ENCODE data around the gene SNAI1.

The SNAI1 gene

DNA sequence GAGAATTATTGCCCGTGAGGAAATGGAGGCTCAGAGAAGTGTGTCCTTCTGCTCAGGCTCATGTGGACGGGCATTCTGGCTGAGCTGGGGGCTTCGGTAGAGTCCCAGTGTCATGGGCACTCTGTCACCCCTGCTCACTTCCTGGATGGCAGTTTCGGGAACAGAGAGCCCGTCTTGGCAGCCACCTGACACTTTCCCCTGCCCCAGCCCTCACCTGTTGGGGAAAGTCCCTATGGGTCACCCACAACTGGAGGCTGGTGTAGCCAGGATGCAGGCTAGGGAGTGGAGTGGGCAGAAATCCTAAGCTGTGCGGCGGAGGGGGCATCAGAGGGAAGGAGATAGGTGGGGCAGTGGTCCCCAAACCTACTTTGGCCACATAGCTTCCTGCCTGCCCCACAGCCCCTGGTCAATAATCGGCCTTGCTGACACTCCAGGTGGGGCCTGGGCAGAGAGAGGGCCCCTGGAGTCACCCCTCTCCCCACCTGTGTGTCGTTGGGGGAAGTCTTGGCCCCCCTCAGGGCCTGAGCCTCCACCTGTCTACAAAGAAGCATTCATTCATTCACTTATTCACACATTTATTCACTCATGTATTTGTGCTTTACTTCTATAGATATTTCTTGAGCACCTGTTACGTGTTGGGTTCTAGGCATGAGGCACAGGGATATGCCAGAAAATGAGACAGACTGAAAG, 40.5 kb downstream of the SNAI1 start:
- Histone ChIP-seq H3K36me3 (ENCODE audit: control insufficient read depth, insufficient read depth, low read length) (no peaks in the 10 kb centered on the region), H3K4me3 (ENCODE audit: low read length) (no peak overlapping the region), H3K4me1 (ENCODE audit: control insufficient read depth, insufficient read depth, low read length) (peaks cover 4% of the 10 kb centered on the region), H3K9ac (ENCODE audit: low read length) (no peak overlapping the region), H3K27me3 (ENCODE audit: control insufficient read depth, insufficient read depth, low read length) (no peaks in the 10 kb centered on the region), H3K27ac (ENCODE audit: low read depth, low read length) (no peak overlapping the region)

DNA sequence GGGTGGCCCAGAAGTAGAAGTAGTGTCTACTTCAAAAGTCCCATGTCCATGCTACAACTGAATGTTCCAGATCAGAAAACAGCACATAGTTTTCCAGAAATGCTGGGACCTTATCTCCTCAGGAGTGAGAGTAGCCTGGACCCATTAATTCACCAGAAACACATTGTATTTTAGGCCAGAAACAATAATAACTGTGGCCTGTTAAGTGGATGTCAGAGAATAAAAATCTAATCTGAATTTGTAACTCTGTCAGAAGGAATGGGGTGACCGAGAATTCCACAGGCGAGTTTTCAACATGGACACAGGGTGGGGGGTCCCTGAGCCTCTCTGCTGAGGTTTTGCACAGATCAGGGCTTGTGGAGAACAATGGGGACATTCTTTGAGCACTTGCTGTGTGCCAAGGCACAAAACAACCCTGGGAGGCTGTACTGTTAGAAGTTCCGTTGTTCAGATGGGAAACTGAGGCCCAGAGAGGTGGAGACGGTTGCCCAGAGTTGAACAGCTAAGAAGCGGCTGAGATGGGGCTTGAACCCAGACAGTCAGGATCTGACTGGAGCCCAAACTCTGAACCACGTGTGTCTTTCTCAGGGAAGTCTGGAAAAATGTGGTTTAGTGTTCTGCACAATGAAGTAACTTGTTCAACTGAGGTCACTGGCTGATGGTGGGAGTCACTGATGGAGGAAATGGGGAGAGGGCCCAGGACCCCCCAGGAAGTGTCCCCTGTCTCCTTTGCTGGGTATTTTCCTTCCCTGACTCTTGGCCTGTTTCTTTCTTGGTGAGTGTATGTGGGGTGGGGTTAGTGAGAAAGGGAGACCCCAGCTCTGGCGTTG, 44.2 kb downstream of the SNAI1 start:
- Histone ChIP-seq H3K9ac (ENCODE audit: low read length) (no peak overlapping the region), H3K36me3 (ENCODE audit: control insufficient read depth, insufficient read depth, low read length) (no peaks in the 10 kb centered on the region), H3K27ac (ENCODE audit: low read depth, low read length) (peak overlapping the region; percentile 19), H3K4me1 (ENCODE audit: control insufficient read depth, insufficient read depth, low read length) (peaks cover 6% of the 10 kb centered on the region), H3K27me3 (ENCODE audit: control insufficient read depth, insufficient read depth, low read length) (no peaks in the 10 kb centered on the region), H3K4me3 (ENCODE audit: low read length) (no peak overlapping the region)

DNA sequence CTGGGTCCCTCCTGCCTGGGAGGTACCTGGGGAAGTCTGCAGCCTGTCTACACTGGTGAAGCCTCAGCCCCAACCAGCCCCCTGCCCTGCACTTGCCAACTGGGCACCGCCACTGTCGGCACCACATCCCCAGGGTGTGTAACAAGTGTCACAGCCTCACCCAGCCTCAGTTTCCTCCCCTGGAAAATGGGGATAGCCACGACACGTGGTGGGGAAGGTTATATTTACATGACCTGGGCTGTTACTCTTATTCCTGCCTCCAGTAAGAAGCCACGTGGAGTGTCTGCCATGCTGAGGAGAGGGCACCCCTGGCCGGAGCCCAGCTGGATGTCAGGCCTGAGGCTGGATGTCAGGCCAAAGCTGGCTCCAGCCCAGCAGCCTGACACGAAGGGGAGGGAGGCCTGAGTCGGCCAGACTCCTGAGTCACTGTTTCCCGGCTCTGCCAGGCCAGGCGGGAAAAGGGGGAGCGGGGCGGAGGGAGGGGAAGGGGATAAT, 44.9 kb downstream of the SNAI1 start:
- H3K4me1 ChIP-seq (ENCODE audit: control insufficient read depth, insufficient read depth, low read length), result peaks cover 6% of the 10 kb centered on the region
- no peaks in the 10 kb centered on the region for H3K36me3 ChIP-seq (ENCODE audit: control insufficient read depth, insufficient read depth, low read length)
- H3K27ac ChIP-seq (ENCODE audit: low read depth, low read length), result peak overlapping the region; percentile 19
- H3K9ac ChIP-seq (ENCODE audit: low read length), result no peak overlapping the region
- no peaks in the 10 kb centered on the region for H3K27me3 ChIP-seq (ENCODE audit: control insufficient read depth, insufficient read depth, low read length)
- H3K4me3 ChIP-seq (ENCODE audit: low read length), result no peak overlapping the region

DNA sequence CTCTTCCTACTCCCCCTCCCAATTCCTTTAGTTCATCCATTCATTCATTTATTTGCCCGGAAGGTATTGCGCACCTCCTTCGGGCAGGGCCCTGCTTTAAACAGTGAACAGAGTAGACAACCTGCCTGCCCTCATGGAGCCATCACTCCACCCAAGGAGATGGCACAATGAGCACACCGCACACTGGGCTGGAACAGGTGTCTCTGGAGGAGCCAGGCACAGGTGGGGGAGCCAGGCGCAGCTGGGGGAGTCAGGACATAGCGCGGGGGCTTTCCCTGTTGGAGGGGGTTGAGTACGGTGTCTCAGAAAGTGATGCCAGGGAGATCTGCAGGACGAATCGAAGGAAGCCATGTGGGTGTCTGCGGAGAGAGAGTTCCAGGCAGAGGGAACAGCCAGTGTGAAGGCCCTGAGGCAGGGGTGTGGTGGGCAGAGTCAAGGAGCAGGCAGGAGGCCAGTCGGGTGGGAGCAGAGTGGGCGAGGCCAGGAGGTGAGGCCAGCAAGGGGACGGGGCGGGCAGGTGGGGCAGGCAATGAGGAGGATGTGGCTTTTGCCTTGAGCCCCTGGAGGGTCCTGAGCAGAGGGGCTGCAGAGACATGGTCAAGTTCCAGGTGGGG, 46.4 kb downstream of the SNAI1 start:
- Histone ChIP-seq H3K9ac (ENCODE audit: low read length) (no peak overlapping the region), H3K4me1 (ENCODE audit: control insufficient read depth, insufficient read depth, low read length) (peaks cover 6% of the 10 kb centered on the region), H3K4me3 (ENCODE audit: low read length) (no peak overlapping the region), H3K27ac (ENCODE audit: low read depth, low read length) (no peak overlapping the region), H3K36me3 (ENCODE audit: control insufficient read depth, insufficient read depth, low read length) (no peaks in the 10 kb centered on the region), H3K27me3 (ENCODE audit: control insufficient read depth, insufficient read depth, low read length) (no peaks in the 10 kb centered on the region)

DNA sequence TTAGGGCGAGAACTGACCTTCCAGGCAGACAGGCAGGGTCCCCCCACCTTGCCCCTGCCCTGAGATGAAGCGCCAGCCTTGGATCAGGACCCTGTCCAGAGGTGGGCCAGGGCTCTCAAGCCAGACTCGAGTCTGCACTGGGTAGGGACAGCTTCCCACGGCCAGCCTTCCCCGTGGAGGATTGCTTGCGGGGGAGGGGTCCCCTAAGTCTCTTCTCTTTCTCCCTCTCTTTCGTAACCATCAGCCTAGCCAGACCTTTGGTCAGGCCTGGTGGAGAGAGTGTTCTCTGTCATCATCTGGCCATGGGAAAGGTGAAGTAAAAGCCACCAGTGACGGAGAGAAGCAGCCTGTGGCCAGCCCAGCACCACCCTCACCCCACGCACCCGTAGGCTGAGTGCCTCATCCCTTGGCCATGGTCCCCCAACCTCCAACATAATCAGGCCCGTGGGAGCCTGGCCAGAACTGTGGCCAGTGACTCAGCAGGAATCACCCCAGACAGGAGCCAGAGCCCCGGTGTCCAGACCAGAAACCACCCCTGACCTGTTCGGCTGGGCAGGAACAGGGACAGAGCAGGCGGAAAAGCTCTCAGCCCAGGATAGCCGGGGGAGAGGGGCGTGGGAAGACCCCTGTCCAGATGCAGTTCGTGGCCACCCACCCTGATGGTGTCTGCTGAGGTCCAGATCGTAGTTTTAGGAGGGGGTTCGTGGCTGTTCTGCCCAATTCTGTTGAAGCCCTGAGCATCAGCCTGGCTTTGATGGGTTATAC, 47.1 kb downstream of the SNAI1 start:
- Histone ChIP-seq H3K27ac (ENCODE audit: low read depth, low read length) (no peak overlapping the region), H3K27me3 (ENCODE audit: control insufficient read depth, insufficient read depth, low read length) (no peaks in the 10 kb centered on the region), H3K4me1 (ENCODE audit: control insufficient read depth, insufficient read depth, low read length) (peaks cover 10% of the 10 kb centered on the region), H3K4me3 (ENCODE audit: low read length) (no peak overlapping the region), H3K9ac (ENCODE audit: low read length) (no peak overlapping the region), H3K36me3 (ENCODE audit: control insufficient read depth, insufficient read depth, low read length) (no peaks in the 10 kb centered on the region)

DNA sequence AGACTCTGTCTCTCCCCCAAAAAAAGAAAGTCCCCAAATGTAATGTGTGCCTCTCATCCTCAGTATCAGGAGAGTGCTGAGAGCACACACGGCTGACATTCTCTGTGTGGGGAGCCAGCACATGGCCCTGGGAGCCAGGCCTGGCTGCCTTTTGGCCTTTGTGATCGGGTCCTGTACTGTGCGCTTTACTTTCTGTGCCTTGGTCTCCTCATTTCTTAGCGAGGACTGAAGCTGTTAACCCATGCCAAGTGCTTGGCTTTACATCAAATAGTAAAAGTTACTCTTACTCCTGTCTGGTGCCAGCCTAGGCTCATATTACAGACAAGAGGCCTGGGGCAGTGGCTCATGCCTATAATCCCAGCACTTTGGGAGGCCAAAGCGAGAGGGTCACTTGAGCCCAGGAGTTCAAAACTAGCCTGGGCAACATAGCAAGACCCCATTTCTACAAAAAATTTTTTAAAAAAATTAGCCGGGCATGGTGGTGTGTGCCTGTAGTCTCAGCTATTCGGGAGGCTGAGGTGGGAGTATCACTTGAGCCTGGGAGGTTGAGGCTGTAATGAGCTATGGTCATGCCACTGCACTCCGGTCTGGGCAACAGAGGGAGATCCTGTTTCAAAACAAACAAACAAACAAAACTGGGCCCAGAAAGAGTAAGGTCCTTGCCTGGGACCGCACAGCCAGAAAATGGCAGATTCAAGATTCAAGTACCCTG, 50.3 kb downstream of the SNAI1 start:
- no peaks in the 10 kb centered on the region for H3K36me3 ChIP-seq (ENCODE audit: control insufficient read depth, insufficient read depth, low read length)
- no peak overlapping the region for H3K9ac ChIP-seq (ENCODE audit: low read length)
- no peak overlapping the region for H3K4me3 ChIP-seq (ENCODE audit: low read length)
- no peaks in the 10 kb centered on the region for H3K27me3 ChIP-seq (ENCODE audit: control insufficient read depth, insufficient read depth, low read length)
- peak overlapping the region; percentile 21 for H3K27ac ChIP-seq (ENCODE audit: low read depth, low read length)
- H3K4me1 ChIP-seq (ENCODE audit: control insufficient read depth, insufficient read depth, low read length), result peaks cover 10% of the 10 kb centered on the region

DNA sequence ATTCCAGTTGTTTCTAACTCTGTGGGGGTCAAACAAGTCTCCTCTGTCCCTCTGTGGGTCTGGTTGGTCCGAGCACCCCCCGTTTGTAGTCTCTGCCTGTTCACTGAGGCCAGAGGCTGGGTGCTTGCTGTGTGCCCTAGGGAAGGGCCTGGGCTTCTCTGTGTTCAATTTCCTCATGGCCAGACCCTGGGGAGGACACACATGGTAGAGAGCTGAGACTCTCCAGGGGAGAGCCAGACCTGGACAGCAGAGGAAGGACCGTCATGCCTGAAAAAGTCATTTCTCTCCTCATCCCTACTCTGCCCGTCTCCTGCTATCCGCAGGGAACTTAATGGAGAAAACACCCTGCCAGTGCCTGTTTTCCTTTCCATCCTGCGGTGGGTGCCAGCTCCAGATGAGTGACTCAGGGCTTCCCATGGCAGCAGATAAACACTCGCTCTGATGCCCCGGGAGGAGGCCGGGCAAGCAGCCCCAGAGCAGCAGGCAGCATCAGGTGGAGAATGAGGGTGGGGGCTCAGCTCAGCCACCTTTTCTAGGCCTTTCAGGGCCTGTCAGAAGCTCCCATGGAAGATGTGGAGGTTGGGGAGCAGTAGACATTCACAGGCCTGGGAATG, 51.9 kb downstream of the SNAI1 start:
- Histone ChIP-seq H3K9ac (ENCODE audit: low read length) (no peak overlapping the region), H3K27ac (ENCODE audit: low read depth, low read length) (peak overlapping the region; percentile 56), H3K36me3 (ENCODE audit: control insufficient read depth, insufficient read depth, low read length) (no peaks in the 10 kb centered on the region), H3K4me1 (ENCODE audit: control insufficient read depth, insufficient read depth, low read length) (peaks cover 10% of the 10 kb centered on the region), H3K27me3 (ENCODE audit: control insufficient read depth, insufficient read depth, low read length) (no peaks in the 10 kb centered on the region), H3K4me3 (ENCODE audit: low read length) (no peak overlapping the region)

DNA sequence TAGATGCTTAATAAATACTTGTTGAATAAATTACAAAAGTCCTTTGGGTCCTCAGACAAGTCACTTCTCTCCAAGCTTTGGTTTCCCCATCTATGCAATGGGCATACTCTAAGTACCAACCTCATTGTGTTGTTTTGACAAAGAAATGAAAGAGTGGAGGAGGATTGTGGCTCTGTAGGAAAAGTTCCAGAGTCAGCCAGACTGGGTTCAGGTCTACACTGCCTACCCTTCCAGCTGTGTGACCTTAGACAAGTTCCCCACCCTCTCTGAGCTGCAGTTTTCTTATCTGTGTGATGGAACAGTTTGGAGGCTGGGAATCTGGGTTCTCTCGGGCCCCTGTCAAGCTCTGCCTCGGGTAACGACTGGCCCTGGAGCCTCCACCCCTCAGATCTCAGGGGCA, 53.9 kb downstream of the SNAI1 start:
- H3K27ac ChIP-seq (ENCODE audit: low read depth, low read length), result no peak overlapping the region

DNA sequence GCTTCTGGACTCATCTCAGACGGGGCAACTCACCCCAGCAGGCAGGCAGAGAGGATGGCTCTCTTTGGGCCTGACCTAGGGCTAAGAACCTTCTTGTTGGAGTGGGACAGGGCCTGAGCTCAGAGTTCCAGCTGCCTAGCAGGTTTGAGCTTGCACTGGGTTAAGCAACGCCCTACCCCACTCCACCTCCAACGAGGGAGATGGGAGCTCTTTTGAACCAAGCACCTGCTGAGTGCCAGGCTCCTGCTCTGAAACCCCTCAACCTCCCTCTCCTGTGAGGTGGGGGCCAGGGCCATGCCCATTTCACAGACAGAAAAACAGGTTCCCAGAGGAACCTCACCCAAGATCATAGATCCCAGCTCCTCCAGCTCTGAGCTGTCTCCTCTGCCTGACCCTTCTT, 54.3 kb downstream of the SNAI1 start:
- H3K27ac ChIP-seq (ENCODE audit: low read depth, low read length), result no peak overlapping the region
- peaks cover 3% of the 10 kb centered on the region for H3K4me1 ChIP-seq (ENCODE audit: control insufficient read depth, insufficient read depth, low read length)

More for the DNA sequence above, 53.9 kb downstream of the SNAI1 start:
- Histone ChIP-seq H3K9ac (ENCODE audit: low read length) (no peak overlapping the region), H3K4me3 (ENCODE audit: low read length) (no peak overlapping the region), H3K4me1 (ENCODE audit: control insufficient read depth, insufficient read depth, low read length) (peaks cover 3% of the 10 kb centered on the region), H3K27me3 (ENCODE audit: control insufficient read depth, insufficient read depth, low read length) (no peaks in the 10 kb centered on the region), H3K36me3 (ENCODE audit: control insufficient read depth, insufficient read depth, low read length) (no peaks in the 10 kb centered on the region)

DNA sequence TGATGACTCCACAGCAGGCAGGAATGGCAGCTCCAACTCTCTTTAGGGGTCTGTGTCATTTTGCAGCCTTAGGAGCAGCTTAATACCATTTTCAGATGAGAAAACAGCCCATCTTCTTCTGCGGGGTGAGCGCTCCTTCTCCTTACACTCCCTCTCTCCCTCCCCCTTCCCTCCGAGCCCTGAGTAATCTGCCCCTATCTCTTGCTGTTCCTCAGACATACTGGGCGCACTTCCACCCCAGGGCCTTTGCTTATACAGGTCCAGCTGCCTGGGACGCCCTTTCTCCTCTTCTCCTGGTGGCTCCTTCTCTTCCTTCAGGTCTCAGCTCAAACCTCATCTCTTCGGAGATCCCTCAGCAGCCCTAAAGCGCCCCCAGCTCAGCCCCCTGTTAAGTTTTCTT, 54.8 kb downstream of the SNAI1 start:
- H3K27me3 ChIP-seq (ENCODE audit: control insufficient read depth, insufficient read depth, low read length), result no peaks in the 10 kb centered on the region
- H3K9ac ChIP-seq (ENCODE audit: low read length), result no peak overlapping the region
- peaks cover 3% of the 10 kb centered on the region for H3K4me1 ChIP-seq (ENCODE audit: control insufficient read depth, insufficient read depth, low read length)
- no peaks in the 10 kb centered on the region for H3K36me3 ChIP-seq (ENCODE audit: control insufficient read depth, insufficient read depth, low read length)
- H3K4me3 ChIP-seq (ENCODE audit: low read length), result no peak overlapping the region
- no peak overlapping the region for H3K27ac ChIP-seq (ENCODE audit: low read depth, low read length)

More for the DNA sequence above, 54.3 kb downstream of the SNAI1 start:
- Histone ChIP-seq H3K36me3 (ENCODE audit: control insufficient read depth, insufficient read depth, low read length) (no peaks in the 10 kb centered on the region), H3K4me3 (ENCODE audit: low read length) (no peak overlapping the region), H3K27me3 (ENCODE audit: control insufficient read depth, insufficient read depth, low read length) (no peaks in the 10 kb centered on the region), H3K9ac (ENCODE audit: low read length) (no peak overlapping the region)

DNA sequence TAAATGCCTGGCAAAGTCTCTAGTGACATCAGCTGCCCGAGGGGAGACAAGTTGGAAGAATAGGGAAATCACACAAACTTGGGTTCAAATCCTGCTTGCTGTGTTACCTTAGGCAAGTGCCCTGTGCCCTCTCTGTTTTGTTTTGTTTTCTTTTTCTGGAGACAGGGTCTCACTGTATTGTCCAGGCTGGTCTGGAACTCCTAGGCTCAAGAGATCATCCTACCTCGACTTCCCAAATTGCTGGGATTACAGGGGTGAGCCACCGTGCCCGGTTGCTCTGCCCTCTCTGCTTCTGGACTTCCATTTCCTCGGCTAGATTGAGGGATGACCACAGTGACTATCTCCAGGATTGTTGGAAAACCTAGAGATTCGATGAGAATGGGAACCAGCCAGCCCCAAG, 55.4 kb downstream of the SNAI1 start:
- H3K4me3 ChIP-seq (ENCODE audit: low read length), result no peak overlapping the region
- no peaks in the 10 kb centered on the region for H3K36me3 ChIP-seq (ENCODE audit: control insufficient read depth, insufficient read depth, low read length)
- peaks cover 3% of the 10 kb centered on the region for H3K4me1 ChIP-seq (ENCODE audit: control insufficient read depth, insufficient read depth, low read length)
- no peak overlapping the region for H3K27ac ChIP-seq (ENCODE audit: low read depth, low read length)
- H3K9ac ChIP-seq (ENCODE audit: low read length), result no peak overlapping the region
- no peaks in the 10 kb centered on the region for H3K27me3 ChIP-seq (ENCODE audit: control insufficient read depth, insufficient read depth, low read length)
